GM13977 (cell line): ENCODE measurements around the gene SRBD1.

Experiments
- DNase-seq: peaks from one replicate; pipeline ENCODE4 v3.0.0; 2012; ENCODE audit warnings: low spot score
- CTCF ChIP-seq: IDR thresholded peaks from 2 replicates; pipeline ENCODE4 v1.5.1; 2012; ENCODE audit warnings: mild to moderate bottlenecking, control low read depth; ENCODE audit not compliant: insufficient read depth; ENCODE audit errors: extremely low read depth, missing control alignments
- in situ Hi-C: fragments of 300-500 bp; cut with MboI; formaldehyde crosslinking; loops from one replicate; pipeline ENCODE4 v1.12.0; 2022; ENCODE audit warnings: low sequenced_read_pairs, low pct_unique_long_range_greater_than_20kb, mixed read lengths, inconsistent platforms; ENCODE audit not compliant: unreplicated experiment

SRBD1 gene

GRCh38 chr2:45390861-45391260, 220.2 kb downstream of the SRBD1 start:
- no peak for DNase-seq
- in situ Hi-C loops, result no loop called here
- no peak for TF ChIP-seq CTCF

GRCh38 chr2:45390441-45390840, 220.6 kb downstream of the SRBD1 start:
- in situ Hi-C loops, result no loop called here
- no peak for TF ChIP-seq CTCF
- DNase-seq, result no peak

GRCh38 chr2:45388541-45389100, 222.4 kb downstream of the SRBD1 start:
- in situ Hi-C loops, result no loop called here
- TF ChIP-seq CTCF, result no peak
- DNase-seq, result no peak

- TF ChIP-seq CTCF, result no peak
- in situ Hi-C loops, result no loop called here
Measured at GRCh38 chr2:45382744-45383143, 228.3 kb downstream of the SRBD1 start.

GRCh38 chr2:45380131-45380836, 230.8 kb downstream of the SRBD1 start:
- DNase-seq, result no peak
- in situ Hi-C loops, result no loop called here
- TF ChIP-seq CTCF, result no peak

More at GRCh38 chr2:45382744-45383143, 228.3 kb downstream of the SRBD1 start:
- DNase-seq, result no peak

- in situ Hi-C loops, result no loop called here
- DNase-seq, result no peak
- TF ChIP-seq CTCF, result no peak
Measured at GRCh38 chr2:45379399-45380087, 231.5 kb downstream of the SRBD1 start.
